Heart left ventricle (tissue), 13 donors: ENCODE results near the gene CDK2AP2.

Experiments
- POLR2A ChIP-seq, 2 donors: fragments of 450-650 bp; IDR thresholded peaks; one replicate each; pipeline ENCODE4 v1.6.1; 2017; ENCODE audit warnings: antibody characterized with exemption in 2 of 2, mild to moderate bottlenecking in 2 of 2, moderate library complexity in 2 of 2
- TF ChIP-seq, protein P1 (sequence below), 12 donors: fragments of 200-600 bp; sonication (generic) in 4 of 12; IDR thresholded peaks; one replicate each; pipeline versions ENCODE4 v1.5.0 to v1.8.0; 2018 to 2022; ENCODE audit warnings: antibody characterized with exemption in 12 of 12, mild to moderate bottlenecking in 5 of 12
- donor health status: ischemic (EF 13 %, LVEDD 7.1; RV severe dilation, severe dysfunction).
- donor health status: DM: no; HTN: yes; CAD: no.
- donor health status: DM: no; HTN: no; CAD: no.
- donor health status: ischemic (EF 25% LVEDD 6.9; RV normal size, moderate dysfunction).
- donor health status: ischemic (EF 25% LVEDD 5.7; RV mildly dilated, moderate dysfunction).
- donor health status: ischemic (EF 35%, LVEDD 5.7; RV mildly dilated, moderate dysfunction).
- donor health status: nonischemic (EF 11% LVEDD 7.7; RV severe dilation, severe dysfunction).
- donor health status: DM: yes; HTN: yes; CAD: no.
- donor health status: PGD.
- donor health status: ischemic (EF 29% LVEDD 5.4; RV normal size, mild dysfunction).
- donor health status: nonischemic (EF 23%, LVEDD 6.1; RV moderate dilation, normal function).

DNA sequence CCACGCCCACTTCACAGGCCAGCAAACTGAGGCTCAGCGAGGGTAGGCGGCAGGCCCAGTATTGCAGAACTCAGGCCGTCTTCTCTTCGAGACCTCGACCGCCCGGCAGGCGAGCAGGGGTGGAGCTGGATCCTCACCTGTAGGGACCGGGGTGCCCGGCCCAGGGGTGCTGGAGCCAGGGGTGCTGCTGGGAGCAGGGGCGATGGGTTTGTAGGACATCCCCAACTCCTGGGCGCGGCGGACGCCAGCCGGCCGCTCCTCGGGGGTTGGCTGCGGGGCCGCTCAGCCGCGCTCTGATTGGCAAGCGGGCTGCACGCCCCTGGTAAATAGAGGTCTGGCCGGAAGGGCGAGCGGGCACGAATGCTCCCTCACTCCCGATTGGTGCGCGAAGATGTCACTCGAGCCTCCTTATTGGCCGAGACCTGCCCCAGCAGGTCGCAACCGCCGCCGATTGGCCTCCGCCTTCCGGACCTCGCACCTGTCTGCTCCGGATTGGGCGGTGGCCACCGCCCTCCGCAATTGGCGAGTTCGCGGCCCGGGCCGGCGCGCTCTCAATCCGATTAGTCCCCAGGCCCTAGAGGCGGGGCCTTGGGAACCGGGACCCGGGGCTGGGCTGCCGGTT, at the start of gene CDK2AP2:
- TF ChIP-seq POLR2A (IDR thresholded peaks at IDR 0.05) = peak; percentile 55 to 99
- TF ChIP-seq, protein P1, sequence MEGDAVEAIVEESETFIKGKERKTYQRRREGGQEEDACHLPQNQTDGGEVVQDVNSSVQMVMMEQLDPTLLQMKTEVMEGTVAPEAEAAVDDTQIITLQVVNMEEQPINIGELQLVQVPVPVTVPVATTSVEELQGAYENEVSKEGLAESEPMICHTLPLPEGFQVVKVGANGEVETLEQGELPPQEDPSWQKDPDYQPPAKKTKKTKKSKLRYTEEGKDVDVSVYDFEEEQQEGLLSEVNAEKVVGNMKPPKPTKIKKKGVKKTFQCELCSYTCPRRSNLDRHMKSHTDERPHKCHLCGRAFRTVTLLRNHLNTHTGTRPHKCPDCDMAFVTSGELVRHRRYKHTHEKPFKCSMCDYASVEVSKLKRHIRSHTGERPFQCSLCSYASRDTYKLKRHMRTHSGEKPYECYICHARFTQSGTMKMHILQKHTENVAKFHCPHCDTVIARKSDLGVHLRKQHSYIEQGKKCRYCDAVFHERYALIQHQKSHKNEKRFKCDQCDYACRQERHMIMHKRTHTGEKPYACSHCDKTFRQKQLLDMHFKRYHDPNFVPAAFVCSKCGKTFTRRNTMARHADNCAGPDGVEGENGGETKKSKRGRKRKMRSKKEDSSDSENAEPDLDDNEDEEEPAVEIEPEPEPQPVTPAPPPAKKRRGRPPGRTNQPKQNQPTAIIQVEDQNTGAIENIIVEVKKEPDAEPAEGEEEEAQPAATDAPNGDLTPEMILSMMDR (IDR thresholded peaks at IDR 0.05) = peak in 1 of 12 donors; percentile 4
